HepG2 (cell line): ENCODE data around the gene RIPOR1. TPM values are rescaled to one million over a fixed set of nuclear protein-coding genes. Genes with fewer than 3 reads are reported as not detected.

Experiments used
- ARID4A ChIP-seq: sonication (generic); formaldehyde crosslinking; IDR thresholded peaks from 2 replicates; pipeline ENCODE4 v1.5.0; 2020; ENCODE audit warnings: mild to moderate bottlenecking, missing genetic modification reagents, borderline replicate concordance
- BRF2 ChIP-seq: sonication (generic); formaldehyde crosslinking; IDR thresholded peaks from 2 replicates; pipeline ENCODE4 v1.8.1; 2022; ENCODE audit warnings: mild to moderate bottlenecking, missing genetic modification reagents
- NFRKB ChIP-seq: fragments of 450-650 bp; IDR thresholded peaks from 2 replicates; pipeline ENCODE4 v1.6.1; 2017
- PHF8 ChIP-seq: sonication (generic); formaldehyde crosslinking; IDR thresholded peaks from 2 replicates; pipeline ENCODE4 v1.5.0; 2020; ENCODE audit warnings: missing genetic modification reagents
- SNAI1 ChIP-seq: sonication (generic); formaldehyde crosslinking; IDR thresholded peaks from 2 replicates; pipeline ENCODE4 v1.5.0; 2020; ENCODE audit warnings: mild to moderate bottlenecking, missing genetic modification reagents, borderline replicate concordance
- SNRNP70 ChIP-seq: fragments of 200-400 bp; formaldehyde crosslinking; IDR thresholded peaks from 2 replicates; pipeline ENCODE4 v1.6.1; 2017; ENCODE audit warnings: mild to moderate bottlenecking, low read depth, low read length, moderate library complexity
- TFAP4 ChIP-seq: sonication (generic); IDR thresholded peaks from 2 replicates; pipeline ENCODE4 v1.6.1; 2016; ENCODE audit warnings: low read depth, borderline replicate concordance
- U2AF1 ChIP-seq: fragments of 200-400 bp; formaldehyde crosslinking; optimal IDR thresholded peaks from 2 replicates; pipeline ENCODE3; 2017; ENCODE audit warnings: mild to moderate bottlenecking, low read depth, low read length
- ZNF562 ChIP-seq: sonication (generic); formaldehyde crosslinking; IDR thresholded peaks from 2 replicates; pipeline ENCODE4 v1.8.0; 2022; ENCODE audit warnings: missing genetic modification reagents, borderline replicate concordance
- polyA plus RNA-seq, 8 experiments: library from polyadenylated mRNA; depleted of rRNA in 3 of 8; stranded (reverse) in 7 of 8; unstranded in 1 of 8; fragments of >200 nt; fragmentation: Illumina TruSeq in 4 of 8; extraction: Trizol in 4 of 8; gene quantifications; 2 replicates each; pipeline versions ENCODE4 v1.2.1 to v1.2.3, GENCODE V29; 2011 to 2016; ENCODE audit warnings: low read depth in 4 of 8, missing spikeins in 1 of 8, mixed read lengths in 1 of 8; ENCODE audit not compliant: insufficient read depth in 1 of 8
- total RNA-seq, 5 experiments: library from RNA; depleted of rRNA; stranded (reverse); fragments of >200 nt; fragmentation: Illumina TruSeq; extraction: Trizol; gene quantifications; 2 replicates each; pipeline ENCODE4 v1.2.3, GENCODE V29; 2016; ENCODE audit warnings: low read depth in 1 of 5
- TF ChIP-seq, protein P1 (sequence below): sonication (generic); formaldehyde crosslinking; IDR thresholded peaks from 2 replicates; pipeline ENCODE4 v1.5.1; 2020; ENCODE audit warnings: missing genetic modification reagents, mild to moderate bottlenecking, borderline replicate concordance
- TF ChIP-seq, protein P2 (sequence below): sonication (generic); formaldehyde crosslinking; IDR thresholded peaks from 2 replicates; pipeline ENCODE4 v1.5.1; 2020; ENCODE audit warnings: missing genetic modification reagents, mild to moderate bottlenecking, borderline replicate concordance
- TF ChIP-seq, protein P3 (sequence below): sonication (generic); formaldehyde crosslinking; conservative IDR thresholded peaks from 2 replicates; pipeline ENCODE4 v1.4.0; 2020; ENCODE audit warnings: missing genetic modification reagents

RIPOR1 gene
- total and polyA plus RNA-seq, 2 of the 13 experiments (the other 11 are each of a cell fraction or from before 2014, with no cell fraction given) = 4.6 to 8.1 TPM

- TF ChIP-seq TFAP4 (no peak), SNAI1 (CRISPR knock-in tag) (no peak), ZNF562 (CRISPR knock-in tag) (no peak), PHF8 (CRISPR knock-in tag) (peak; percentile 61; the same call in 1 of the 2 replicates), BRF2 (no peak), U2AF1 (no peak), NFRKB (no peak), ARID4A (no peak; the same call in 1 of the 2 replicates), SNRNP70 (no peak)
- TF ChIP-seq, protein P1, sequence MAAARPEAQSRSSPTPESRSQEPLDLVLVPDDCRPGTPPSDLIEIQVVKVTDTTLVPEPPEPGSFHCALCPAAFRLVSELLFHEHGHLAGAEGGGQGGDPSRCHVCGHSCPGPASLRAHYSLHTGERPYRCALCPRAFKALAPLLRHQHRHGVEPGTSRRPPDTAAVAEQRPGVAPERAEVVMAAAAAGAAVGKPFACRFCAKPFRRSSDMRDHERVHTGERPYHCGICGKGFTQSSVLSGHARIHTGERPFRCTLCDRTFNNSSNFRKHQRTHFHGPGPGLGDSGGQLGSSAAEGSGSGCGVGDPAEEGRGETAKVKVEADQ (CRISPR knock-in tag) = no peak
- TF ChIP-seq, protein P2, sequence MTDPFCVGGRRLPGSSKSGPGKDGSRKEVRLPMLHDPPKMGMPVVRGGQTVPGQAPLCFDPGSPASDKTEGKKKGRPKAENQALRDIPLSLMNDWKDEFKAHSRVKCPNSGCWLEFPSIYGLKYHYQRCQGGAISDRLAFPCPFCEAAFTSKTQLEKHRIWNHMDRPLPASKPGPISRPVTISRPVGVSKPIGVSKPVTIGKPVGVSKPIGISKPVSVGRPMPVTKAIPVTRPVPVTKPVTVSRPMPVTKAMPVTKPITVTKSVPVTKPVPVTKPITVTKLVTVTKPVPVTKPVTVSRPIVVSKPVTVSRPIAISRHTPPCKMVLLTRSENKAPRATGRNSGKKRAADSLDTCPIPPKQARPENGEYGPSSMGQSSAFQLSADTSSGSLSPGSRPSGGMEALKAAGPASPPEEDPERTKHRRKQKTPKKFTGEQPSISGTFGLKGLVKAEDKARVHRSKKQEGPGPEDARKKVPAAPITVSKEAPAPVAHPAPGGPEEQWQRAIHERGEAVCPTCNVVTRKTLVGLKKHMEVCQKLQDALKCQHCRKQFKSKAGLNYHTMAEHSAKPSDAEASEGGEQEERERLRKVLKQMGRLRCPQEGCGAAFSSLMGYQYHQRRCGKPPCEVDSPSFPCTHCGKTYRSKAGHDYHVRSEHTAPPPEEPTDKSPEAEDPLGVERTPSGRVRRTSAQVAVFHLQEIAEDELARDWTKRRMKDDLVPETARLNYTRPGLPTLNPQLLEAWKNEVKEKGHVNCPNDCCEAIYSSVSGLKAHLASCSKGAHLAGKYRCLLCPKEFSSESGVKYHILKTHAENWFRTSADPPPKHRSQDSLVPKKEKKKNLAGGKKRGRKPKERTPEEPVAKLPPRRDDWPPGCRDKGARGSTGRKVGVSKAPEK (CRISPR knock-in tag) = no peak
- TF ChIP-seq, protein P3, sequence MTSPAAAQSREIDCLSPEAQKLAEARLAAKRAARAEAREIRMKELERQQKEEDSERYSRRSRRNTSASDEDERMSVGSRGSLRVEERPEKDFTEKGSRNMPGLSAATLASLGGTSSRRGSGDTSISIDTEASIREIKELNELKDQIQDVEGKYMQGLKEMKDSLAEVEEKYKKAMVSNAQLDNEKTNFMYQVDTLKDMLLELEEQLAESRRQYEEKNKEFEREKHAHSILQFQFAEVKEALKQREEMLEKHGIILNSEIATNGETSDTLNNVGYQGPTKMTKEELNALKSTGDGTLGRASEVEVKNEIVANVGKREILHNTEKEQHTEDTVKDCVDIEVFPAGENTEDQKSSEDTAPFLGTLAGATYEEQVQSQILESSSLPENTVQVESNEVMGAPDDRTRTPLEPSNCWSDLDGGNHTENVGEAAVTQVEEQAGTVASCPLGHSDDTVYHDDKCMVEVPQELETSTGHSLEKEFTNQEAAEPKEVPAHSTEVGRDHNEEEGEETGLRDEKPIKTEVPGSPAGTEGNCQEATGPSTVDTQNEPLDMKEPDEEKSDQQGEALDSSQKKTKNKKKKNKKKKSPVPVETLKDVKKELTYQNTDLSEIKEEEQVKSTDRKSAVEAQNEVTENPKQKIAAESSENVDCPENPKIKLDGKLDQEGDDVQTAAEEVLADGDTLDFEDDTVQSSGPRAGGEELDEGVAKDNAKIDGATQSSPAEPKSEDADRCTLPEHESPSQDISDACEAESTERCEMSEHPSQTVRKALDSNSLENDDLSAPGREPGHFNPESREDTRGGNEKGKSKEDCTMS (CRISPR knock-in tag) = no peak
Observed at GRCh38 chr16:67528222-67528869, at the start of gene RIPOR1 (continued).
